ENCODE measurements around the gene PERM1. TPM values are rescaled to one million over a fixed set of nuclear protein-coding genes. Genes with fewer than 3 reads are reported as not detected.

The PERM1 gene
- total and polyA plus RNA-seq, 2 of the 8 experiments (the other 6 are each of a cell fraction or from before 2014, with no cell fraction given) = not detected

DNA sequence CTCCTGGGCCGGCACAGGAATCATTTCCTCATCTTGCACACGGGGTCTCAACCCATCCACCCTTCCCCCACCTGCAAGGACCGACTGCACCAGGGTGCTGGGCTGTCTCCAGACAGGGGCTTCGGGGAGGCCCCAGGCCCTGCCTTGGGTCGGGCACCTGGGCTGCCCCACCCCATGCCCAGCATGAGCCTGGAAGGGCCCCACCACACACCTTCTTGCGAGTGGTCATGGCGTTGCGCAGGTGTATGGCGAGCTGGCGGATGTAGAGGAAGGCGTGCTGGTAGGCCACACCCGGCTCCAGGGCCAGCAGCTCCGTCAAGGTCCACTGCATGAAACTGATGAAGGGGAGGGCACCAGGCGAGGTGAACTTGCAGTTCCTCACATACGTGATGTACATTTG lies 29.7 kb downstream of the PERM1 start:
- no peak overlapping the region for H3K4ac ChIP-seq (replicated peaks; ENCODE audit: insufficient read length, low read depth, low read length)
- H4K8ac ChIP-seq (ENCODE audit: extremely low read depth, insufficient read depth, low read length) = no peak overlapping the region
- H3K9me3 ChIP-seq (ENCODE audit: insufficient read depth in 2 of 2, low read depth in 1 of 2, low read length in 1 of 2) = no peaks in the 10 kb centered on the region
- no peak overlapping the region for H2BK20ac ChIP-seq (ENCODE audit: low read length)
- no peak overlapping the region for H2AFZ ChIP-seq (ENCODE audit: low read length)
- H3K18ac ChIP-seq (ENCODE audit: extremely low read depth, low read length) = no peak overlapping the region
- FAIRE-seq (no peak), DNase-seq (ENCODE audit: low read depth in 1 of 2, low spot score in 2 of 2) (no peak)
- H3K79me1 ChIP-seq (ENCODE audit: low read depth, low read length) = peaks cover 11% of the 10 kb centered on the region
- no peak overlapping the region for H3K4me2 ChIP-seq (ENCODE audit: insufficient read depth in 1 of 2, low read depth in 2 of 2, low read length in 2 of 2)
- no peak for TF ChIP-seq NRF1 (IDR thresholded peaks at IDR 0.05; ENCODE audit: low read depth, low read length)
- no peak for TF ChIP-seq JUN (IDR thresholded peaks at IDR 0.05; ENCODE audit: low read depth, low read length)
- no peak for TF ChIP-seq BRCA1 (IDR thresholded peaks at IDR 0.05; ENCODE audit: low read depth, low read length)
- TF ChIP-seq GABPA (IDR thresholded peaks at IDR 0.05; ENCODE audit: borderline replicate concordance, insufficient read depth, low read length) = no peak
- no peak for TF ChIP-seq HDAC6 (IDR thresholded peaks at IDR 0.05; ENCODE audit: low read depth, low read length)
- no peak for TF ChIP-seq KDM1A (IDR thresholded peaks at IDR 0.05; ENCODE audit: borderline replicate concordance, low read length)
- no peak for TF ChIP-seq KDM4A (IDR thresholded peaks at IDR 0.05; ENCODE audit: low read depth, low read length, severe bottlenecking)
- TF ChIP-seq CTCF (IDR thresholded peaks at IDR 0.05; ENCODE audit: control extremely low read depth in 1 of 3, insufficient read depth in 1 of 3, low read depth in 1 of 3, low read length in 3 of 3) = no peak
- TF ChIP-seq BACH1 (IDR thresholded peaks at IDR 0.05; ENCODE audit: low read length) = no peak
- no peak for TF ChIP-seq SP4 (IDR thresholded peaks at IDR 0.05; ENCODE audit: low read length)
- H3K4me3 ChIP-seq (ENCODE audit: extremely low read depth in 1 of 4, insufficient read depth in 2 of 4, low read depth in 3 of 4, low read length in 4 of 4) = no peak overlapping the region
- H3K79me2 ChIP-seq (ENCODE audit: control insufficient read depth in 1 of 2, insufficient read depth in 2 of 2, low read length in 2 of 2) = no peaks in the 10 kb centered on the region; a peak in 1 of 4 replicates
- no peak overlapping the region for H2BK15ac ChIP-seq (ENCODE audit: low read length)
- WGBS, 2 experiments (ENCODE audit: extremely low coverage in 1 of 2, insufficient coverage in 1 of 2, insufficient read length in 1 of 2, insufficient replicate concordance in 2 of 2, low coverage in 1 of 2, low lambda C conversion rate in 2 of 2, missing lambda C conversion rate in 1 of 2) = 99% methylated on average over 12 of the region's 15 CpGs; no CpG with 5 or more reads in 1 of the 2 experiments
- peaks cover 22 to 31% of the 10 kb centered on the region in 2 experiments for H4K20me1 ChIP-seq (replicated peaks in 1 of 2; ENCODE audit: control insufficient read depth in 1 of 2, insufficient read depth in 2 of 2, low read length in 2 of 2)
- H3K9ac ChIP-seq (replicated peaks in 1 of 4; ENCODE audit: extremely low read depth in 1 of 4, low read depth in 3 of 4, low read length in 3 of 4) = no peak overlapping the region
- peaks cover 9 to 70% (median 52%) of the 10 kb centered on the region in 4 experiments for H3K36me3 ChIP-seq (ENCODE audit: control insufficient read depth in 2 of 4, insufficient read depth in 4 of 4, low read length in 3 of 4)
- H2AK5ac ChIP-seq (ENCODE audit: low read depth, low read length) = no peak overlapping the region
- H2BK12ac ChIP-seq (ENCODE audit: low read depth, low read length) = no peak overlapping the region
- H2BK5ac ChIP-seq (ENCODE audit: low read depth, low read length) = no peak overlapping the region
- CTCF ChIA-PET (ENCODE audit: partially characterized antibody) = interaction anchor here (0.5 to 1.9 kb wide), 14 partner anchors 10 to 172 kb away, joined by 3 to 9 read pairs (median 4); partner anchors contain the start of gene PLEKHN1
- H3K14ac ChIP-seq (ENCODE audit: insufficient read length) = no peak overlapping the region
- H3K27ac ChIP-seq (ENCODE audit: low read depth, low read length) = no peak overlapping the region
- no peak overlapping the region for H3K23ac ChIP-seq (ENCODE audit: insufficient read length)
- no peak overlapping the region for H3K56ac ChIP-seq (replicated peaks; ENCODE audit: insufficient read length, low read depth, low read length)
- H3K23me2 ChIP-seq (ENCODE audit: low read depth, low read length) = no peaks in the 10 kb centered on the region
- H4K91ac ChIP-seq (replicated peaks; ENCODE audit: insufficient read length, low read length) = no peak overlapping the region
- H2BK120ac ChIP-seq (replicated peaks; ENCODE audit: low read depth, low read length) = no peak overlapping the region
- H3K27me3 ChIP-seq (replicated peaks in 1 of 4; ENCODE audit: control insufficient read depth in 3 of 4, extremely low read depth in 1 of 4, insufficient read depth in 3 of 4, low read length in 3 of 4) = no peaks in the 10 kb centered on the region
- H3K4me1 ChIP-seq (replicated peaks in 1 of 4; ENCODE audit: control insufficient read depth in 3 of 4, insufficient read depth in 4 of 4, low read length in 3 of 4) = no peaks in the 10 kb centered on the region; a peak in 1 of 7 replicates
- POLR2A ChIA-PET (ENCODE audit: partially characterized antibody) = interaction anchor here (1.0 to 8.8 kb wide), 4 partner anchors 10 to 98 kb away, joined by 3 to 65 read pairs (median 3); partner anchors contain the start of gene PLEKHN1
- no peak overlapping the region for H4K5ac ChIP-seq (ENCODE audit: insufficient read length, low read depth, low read length)
